Measurements from ENCODE around the gene FAAH. TPM values are rescaled to one million over a fixed set of nuclear protein-coding genes. Genes with fewer than 3 reads are reported as not detected.

FAAH gene
- total RNA-seq, 1 experiment from 2014 or later = 24.8 TPM

GRCh38 chr1:46418976-46419375, 24.9 kb downstream of the FAAH start:
- no peak for TF ChIP-seq YY1 (IDR thresholded peaks at IDR 0.05; ENCODE audit: extremely low read depth, insufficient replicate concordance, low read depth, low read length)
- TF ChIP-seq, protein P1, sequence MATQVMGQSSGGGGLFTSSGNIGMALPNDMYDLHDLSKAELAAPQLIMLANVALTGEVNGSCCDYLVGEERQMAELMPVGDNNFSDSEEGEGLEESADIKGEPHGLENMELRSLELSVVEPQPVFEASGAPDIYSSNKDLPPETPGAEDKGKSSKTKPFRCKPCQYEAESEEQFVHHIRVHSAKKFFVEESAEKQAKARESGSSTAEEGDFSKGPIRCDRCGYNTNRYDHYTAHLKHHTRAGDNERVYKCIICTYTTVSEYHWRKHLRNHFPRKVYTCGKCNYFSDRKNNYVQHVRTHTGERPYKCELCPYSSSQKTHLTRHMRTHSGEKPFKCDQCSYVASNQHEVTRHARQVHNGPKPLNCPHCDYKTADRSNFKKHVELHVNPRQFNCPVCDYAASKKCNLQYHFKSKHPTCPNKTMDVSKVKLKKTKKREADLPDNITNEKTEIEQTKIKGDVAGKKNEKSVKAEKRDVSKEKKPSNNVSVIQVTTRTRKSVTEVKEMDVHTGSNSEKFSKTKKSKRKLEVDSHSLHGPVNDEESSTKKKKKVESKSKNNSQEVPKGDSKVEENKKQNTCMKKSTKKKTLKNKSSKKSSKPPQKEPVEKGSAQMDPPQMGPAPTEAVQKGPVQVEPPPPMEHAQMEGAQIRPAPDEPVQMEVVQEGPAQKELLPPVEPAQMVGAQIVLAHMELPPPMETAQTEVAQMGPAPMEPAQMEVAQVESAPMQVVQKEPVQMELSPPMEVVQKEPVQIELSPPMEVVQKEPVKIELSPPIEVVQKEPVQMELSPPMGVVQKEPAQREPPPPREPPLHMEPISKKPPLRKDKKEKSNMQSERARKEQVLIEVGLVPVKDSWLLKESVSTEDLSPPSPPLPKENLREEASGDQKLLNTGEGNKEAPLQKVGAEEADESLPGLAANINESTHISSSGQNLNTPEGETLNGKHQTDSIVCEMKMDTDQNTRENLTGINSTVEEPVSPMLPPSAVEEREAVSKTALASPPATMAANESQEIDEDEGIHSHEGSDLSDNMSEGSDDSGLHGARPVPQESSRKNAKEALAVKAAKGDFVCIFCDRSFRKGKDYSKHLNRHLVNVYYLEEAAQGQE (IDR thresholded peaks at IDR 0.05; ENCODE audit: low read depth) = no peak
- no peak for TF ChIP-seq EZH2phosphoT487 (IDR thresholded peaks at IDR 0.05; ENCODE audit: borderline replicate concordance)
- TF ChIP-seq SRF (IDR thresholded peaks at IDR 0.05; ENCODE audit: low read depth) = no peak
- TF ChIP-seq ELF1 (IDR thresholded peaks at IDR 0.05; ENCODE audit: borderline replicate concordance, low read depth) = no peak
- no peak for TF ChIP-seq ZNF274 (IDR thresholded peaks at IDR 0.05; ENCODE audit: low read depth, low read length)
- no peak for TF ChIP-seq SIN3A (IDR thresholded peaks at IDR 0.05; ENCODE audit: low read depth)
- no peak for TF ChIP-seq FOSL1 (IDR thresholded peaks at IDR 0.05; ENCODE audit: low read depth)
- TF ChIP-seq, protein P2, sequence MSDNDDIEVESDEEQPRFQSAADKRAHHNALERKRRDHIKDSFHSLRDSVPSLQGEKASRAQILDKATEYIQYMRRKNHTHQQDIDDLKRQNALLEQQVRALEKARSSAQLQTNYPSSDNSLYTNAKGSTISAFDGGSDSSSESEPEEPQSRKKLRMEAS (IDR thresholded peaks at IDR 0.05) = no peak
- TF ChIP-seq RAD21 (IDR thresholded peaks at IDR 0.05; ENCODE audit: low read depth) = no peak
- no peak for TF ChIP-seq TCF7L2 (IDR thresholded peaks at IDR 0.05; ENCODE audit: borderline replicate concordance, extremely low read depth, insufficient read depth, insufficient read length)
- no peak for TF ChIP-seq POLR2A (IDR thresholded peaks at IDR 0.05; ENCODE audit: borderline replicate concordance, extremely low read depth, insufficient read depth, insufficient read length)
- no peak for TF ChIP-seq EGR1 (IDR thresholded peaks at IDR 0.05; ENCODE audit: low read depth)
- TF ChIP-seq, protein P3, sequence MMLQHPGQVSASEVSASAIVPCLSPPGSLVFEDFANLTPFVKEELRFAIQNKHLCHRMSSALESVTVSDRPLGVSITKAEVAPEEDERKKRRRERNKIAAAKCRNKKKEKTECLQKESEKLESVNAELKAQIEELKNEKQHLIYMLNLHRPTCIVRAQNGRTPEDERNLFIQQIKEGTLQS (IDR thresholded peaks at IDR 0.05) = no peak
- no peak for TF ChIP-seq CBX3 (IDR thresholded peaks at IDR 0.05; ENCODE audit: low read depth)
- TF ChIP-seq SP1 (IDR thresholded peaks at IDR 0.05; ENCODE audit: low read depth) = no peak
- no peak for TF ChIP-seq POLR2AphosphoS5 (IDR thresholded peaks at IDR 0.05; ENCODE audit: low read depth, low read length)
- no peak for TF ChIP-seq EZH2 (IDR thresholded peaks at IDR 0.05)
- no peak for DNase-seq (ENCODE audit: low read depth, low spot score)
- CTCF ChIA-PET = no interaction called here
- intact Hi-C loops (cut with micrococcal nuclease) = no loop called here
- no TSS peak for BruUV-seq (replicated peaks)
- no peak overlapping the region for H3K9ac ChIP-seq (ENCODE audit: low read length)
- H3K9me2 ChIP-seq (ENCODE audit: insufficient read depth) = no peaks in the 10 kb centered on the region
- no peaks in the 10 kb centered on the region for H3K9me3 ChIP-seq (ENCODE audit: control insufficient read depth in 1 of 2, insufficient read depth in 1 of 2, low read depth in 1 of 2, low read length in 2 of 2)
- no peaks in the 10 kb centered on the region for H3K36me3 ChIP-seq (ENCODE audit: control insufficient read depth in 1 of 2, insufficient read depth in 2 of 2, low read length in 2 of 2)
- no peak overlapping the region for H2AFZ ChIP-seq (ENCODE audit: low read depth, low read length, poor library complexity, severe bottlenecking)
- no peaks in the 10 kb centered on the region for H4K20me1 ChIP-seq (ENCODE audit: insufficient read depth)
- no peaks in the 10 kb centered on the region for H3K79me2 ChIP-seq (ENCODE audit: insufficient read depth, low read length)
- POLR2A ChIA-PET = no interaction called here
- H3K27me3 ChIP-seq (ENCODE audit: insufficient read depth, low read length) = no peaks in the 10 kb centered on the region
- no peak overlapping the region for H3K4me2 ChIP-seq (ENCODE audit: low read length)
- H3K4me1 ChIP-seq (ENCODE audit: control insufficient read depth in 1 of 2, insufficient read depth in 2 of 2, low read length in 2 of 2) = peaks cover 0 to 7% of the 10 kb centered on the region in 2 experiments; a peak in 1 of 4 replicates
- H3K27ac ChIP-seq (ENCODE audit: low read depth, low read length) = no peak overlapping the region
- no peak for ATAC-seq
- RAD21 ChIA-PET (ENCODE audit: low non-redundant PET in 1 of 2, low total read pairs in 2 of 2, uncharacterized antibody in 2 of 2, unreplicated experiment in 2 of 2) = interaction anchor here in 1 of 2 experiments (0.6 kb wide), 1 partner anchor 104 kb away, joined by 5 read pairs; no protein-coding TSS in a partner anchor
- no peak overlapping the region for H3K4me3 ChIP-seq (replicated peaks in 1 of 2; ENCODE audit: low read depth in 1 of 2, low read length in 2 of 2)
